ENCODE data around the gene AUP1. TPM values are rescaled to one million over a fixed set of nuclear protein-coding genes. Genes with fewer than 3 reads are reported as not detected.

Gene AUP1
- total and polyA plus RNA-seq, 9 of the 15 experiments (the other 6 are each of a cell fraction or from before 2014, with no cell fraction given), result 70.7 to 245 (median 165) TPM

- no peak for TF ChIP-seq NFATC3 (IDR thresholded peaks at IDR 0.05)
- TF ChIP-seq THAP12 (CRISPR knock-in tag; IDR thresholded peaks at IDR 0.05), result no peak
- no peak for TF ChIP-seq ZNF589 (CRISPR knock-in tag; IDR thresholded peaks at IDR 0.05; ENCODE audit: low read depth)
- TF ChIP-seq ZNF143 (CRISPR knock-in tag; IDR thresholded peaks at IDR 0.05), result peak; percentile 83
- TF ChIP-seq THRA (IDR thresholded peaks at IDR 0.05), result no peak
- peak in 1 of 2 experiments; percentile 88 for TF ChIP-seq AFF1 (IDR thresholded peaks at IDR 0.05; ENCODE audit: low read depth in 1 of 2, partially characterized antibody in 2 of 2)
These were observed 3.5 kb downstream of the AUP1 start, which contains the start of gene DQX1 (continued) for GRCh38 chr2:74525717-74526648.

Measured in K562 (cell line).